ENCODE data around the gene SEMA3B. TPM values are rescaled to one million over a fixed set of nuclear protein-coding genes. Genes with fewer than 3 reads are reported as not detected.
A peak's percentile ranks its signal among the peaks of the same experiment; 100 is the strongest.

The SEMA3B gene
- polyA plus RNA-seq, 1 donor (not counting 4 experiments of a cell fraction or from before 2014, with no cell fraction given): 0.58 TPM

DNA sequence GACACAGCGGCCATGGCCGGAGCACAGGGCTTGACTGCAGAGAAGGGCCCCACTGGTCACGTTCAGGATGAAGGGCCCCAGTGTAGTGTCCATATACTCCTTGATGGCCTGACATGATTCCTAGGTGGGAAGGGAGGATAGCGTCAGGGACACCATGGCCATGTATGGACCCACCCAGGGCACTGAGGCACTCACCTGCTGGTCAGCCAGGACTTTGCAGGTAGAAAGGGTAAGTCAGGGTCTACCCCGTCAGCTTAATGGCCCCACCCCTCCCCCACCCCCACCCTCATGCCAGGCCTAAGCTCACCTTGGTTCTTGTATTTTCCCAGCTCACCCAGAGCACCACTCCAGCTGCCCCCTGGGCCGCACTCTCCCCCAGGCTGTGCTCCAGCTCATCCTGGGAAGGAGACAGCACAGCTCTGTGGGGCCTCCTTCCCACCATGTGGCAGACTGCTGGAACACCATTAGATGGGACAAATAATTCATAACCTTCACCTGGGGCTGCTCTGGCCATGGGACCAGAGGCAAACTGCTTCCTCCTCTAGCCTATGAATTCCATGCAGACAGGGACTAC is 31.8 kb downstream of the SEMA3B start:
- Histone ChIP-seq H3K27me3 (ENCODE audit: control insufficient read depth, extremely low read depth, insufficient read depth, low read length) (no peaks in the 10 kb centered on the region), H3K4me2 (ENCODE audit: control insufficient read depth, extremely low read depth, insufficient read depth, low read depth, low read length) (peak overlapping the region; percentile 79), H3K4me1 (ENCODE audit: control insufficient read depth, extremely low read depth, insufficient read depth, low read length) (peaks cover 39% of the 10 kb centered on the region), H3K27ac (ENCODE audit: control insufficient read depth, insufficient read depth, low read length) (peak overlapping the region; percentile 97), H3K9ac (ENCODE audit: control insufficient read depth, extremely low read depth, insufficient read depth, low read length) (peak overlapping the region; percentile 76), H3K9me3 (ENCODE audit: control insufficient read depth, low read depth, low read length) (no peaks in the 10 kb centered on the region), H3K79me2 (ENCODE audit: control insufficient read depth, insufficient read depth, low read length) (peaks cover 9% of the 10 kb centered on the region), H4K20me1 (ENCODE audit: control insufficient read depth, extremely low read depth, insufficient read depth, low read length) (no peaks in the 10 kb centered on the region), H2AFZ (ENCODE audit: control insufficient read depth, low read length) (no peak overlapping the region), H3K4me3 (ENCODE audit: control insufficient read depth in 2 of 3, extremely low read depth in 1 of 3, insufficient read depth in 2 of 3, low read depth in 1 of 3, low read length in 3 of 3) (peak overlapping the region in 2 of 3 experiments; percentile 48 to 67), H3K36me3 (ENCODE audit: control insufficient read depth in 2 of 2, extremely low read depth in 1 of 2, insufficient read depth in 2 of 2, low read length in 2 of 2) (peaks cover 0 to 4% of the 10 kb centered on the region in 2 experiments), H3K9me1 (ENCODE audit: control insufficient read depth, extremely low read depth, insufficient read depth, low read length) (peaks cover 5% of the 10 kb centered on the region)
- FAIRE-seq (no peak), DNase-seq (ENCODE audit: low read depth, low spot score) (no peak)
- dilution Hi-C loops (cut with MboI; ENCODE audit: extremely low pct_ligation_motif_present, low sequenced_read_pairs): no loop called here
- TF ChIP-seq, protein P1, sequence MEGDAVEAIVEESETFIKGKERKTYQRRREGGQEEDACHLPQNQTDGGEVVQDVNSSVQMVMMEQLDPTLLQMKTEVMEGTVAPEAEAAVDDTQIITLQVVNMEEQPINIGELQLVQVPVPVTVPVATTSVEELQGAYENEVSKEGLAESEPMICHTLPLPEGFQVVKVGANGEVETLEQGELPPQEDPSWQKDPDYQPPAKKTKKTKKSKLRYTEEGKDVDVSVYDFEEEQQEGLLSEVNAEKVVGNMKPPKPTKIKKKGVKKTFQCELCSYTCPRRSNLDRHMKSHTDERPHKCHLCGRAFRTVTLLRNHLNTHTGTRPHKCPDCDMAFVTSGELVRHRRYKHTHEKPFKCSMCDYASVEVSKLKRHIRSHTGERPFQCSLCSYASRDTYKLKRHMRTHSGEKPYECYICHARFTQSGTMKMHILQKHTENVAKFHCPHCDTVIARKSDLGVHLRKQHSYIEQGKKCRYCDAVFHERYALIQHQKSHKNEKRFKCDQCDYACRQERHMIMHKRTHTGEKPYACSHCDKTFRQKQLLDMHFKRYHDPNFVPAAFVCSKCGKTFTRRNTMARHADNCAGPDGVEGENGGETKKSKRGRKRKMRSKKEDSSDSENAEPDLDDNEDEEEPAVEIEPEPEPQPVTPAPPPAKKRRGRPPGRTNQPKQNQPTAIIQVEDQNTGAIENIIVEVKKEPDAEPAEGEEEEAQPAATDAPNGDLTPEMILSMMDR (optimal IDR thresholded peaks at IDR 0.05 in 1 of 3, IDR thresholded peaks at IDR 0.05 in 1 of 3, conservative IDR thresholded peaks at IDR 0.05 in 1 of 3; ENCODE audit: extremely low read depth in 1 of 3, insufficient read depth in 2 of 3, low read length in 3 of 3): no peak
- TF ChIP-seq EZH2 (IDR thresholded peaks at IDR 0.05; ENCODE audit: low read length): no peak

DNA sequence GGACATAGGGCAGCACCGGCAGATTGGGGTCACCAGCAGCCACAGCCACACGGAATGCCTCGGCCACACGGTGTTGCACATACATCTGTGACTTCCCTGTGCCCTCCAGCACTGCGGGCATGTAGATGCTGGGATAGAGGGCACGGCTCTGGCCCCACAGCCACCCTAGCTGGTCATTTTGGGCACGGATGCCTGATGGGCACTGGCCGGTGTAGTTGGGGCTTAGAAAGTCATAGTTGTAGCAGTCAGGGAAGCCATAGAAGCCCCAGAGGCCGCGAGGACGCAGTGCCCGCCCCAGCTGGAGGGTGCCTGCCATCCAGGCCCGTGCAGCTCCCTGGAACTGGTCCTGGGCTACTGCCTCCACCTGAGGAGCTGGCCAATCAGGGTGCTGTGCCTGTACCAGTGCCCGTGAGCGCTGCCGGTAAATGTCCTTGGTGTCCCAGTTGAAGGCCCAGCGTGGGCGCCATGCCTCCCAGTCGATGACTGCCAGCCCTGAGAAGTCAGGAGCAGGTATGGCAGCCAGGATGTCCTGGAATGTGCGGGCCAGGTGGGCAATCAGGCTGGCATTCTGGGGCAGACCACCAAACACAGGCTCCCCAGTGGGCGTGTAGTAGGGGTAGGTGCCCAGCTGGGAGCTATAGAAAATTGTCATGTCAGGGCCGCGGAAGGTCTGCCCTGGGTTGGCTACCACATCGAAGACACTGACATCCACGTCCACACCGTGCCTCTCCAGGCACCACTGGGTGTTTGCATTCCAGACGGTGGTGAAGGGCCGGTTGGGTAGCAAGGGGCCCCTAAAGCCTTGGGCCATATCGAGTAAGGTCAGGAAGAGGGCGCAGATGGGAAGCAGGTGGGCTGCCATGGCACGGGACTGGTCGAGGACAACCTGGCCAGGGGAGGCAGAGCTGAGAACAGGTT is 33.4 kb downstream of the SEMA3B start:
- H3K27me3 ChIP-seq (ENCODE audit: control insufficient read depth, extremely low read depth, insufficient read depth, low read length): no peaks in the 10 kb centered on the region
- no peak for DNase-seq (ENCODE audit: low read depth, low spot score)
- TF ChIP-seq EZH2 (IDR thresholded peaks at IDR 0.05; ENCODE audit: low read length): no peak
- TF ChIP-seq, protein P1 (optimal IDR thresholded peaks at IDR 0.05 in 1 of 3, IDR thresholded peaks at IDR 0.05 in 1 of 3, conservative IDR thresholded peaks at IDR 0.05 in 1 of 3; ENCODE audit: extremely low read depth in 1 of 3, insufficient read depth in 2 of 3, low read length in 3 of 3): no peak
- no peak for FAIRE-seq
- peak overlapping the region; percentile 37 for H3K4me2 ChIP-seq (ENCODE audit: control insufficient read depth, extremely low read depth, insufficient read depth, low read depth, low read length)
- H3K4me1 ChIP-seq (ENCODE audit: control insufficient read depth, extremely low read depth, insufficient read depth, low read length): peaks cover 39% of the 10 kb centered on the region
- no peaks in the 10 kb centered on the region for H4K20me1 ChIP-seq (ENCODE audit: control insufficient read depth, extremely low read depth, insufficient read depth, low read length)
- dilution Hi-C loops (cut with MboI; ENCODE audit: extremely low pct_ligation_motif_present, low sequenced_read_pairs): no loop called here
- no peak overlapping the region for H3K4me3 ChIP-seq (ENCODE audit: control insufficient read depth in 2 of 3, extremely low read depth in 1 of 3, insufficient read depth in 2 of 3, low read depth in 1 of 3, low read length in 3 of 3)
- peaks cover 5% of the 10 kb centered on the region for H3K9me1 ChIP-seq (ENCODE audit: control insufficient read depth, extremely low read depth, insufficient read depth, low read length)
- no peak overlapping the region for H2AFZ ChIP-seq (ENCODE audit: control insufficient read depth, low read length)
- no peak overlapping the region for H3K9ac ChIP-seq (ENCODE audit: control insufficient read depth, extremely low read depth, insufficient read depth, low read length)
- H3K36me3 ChIP-seq (ENCODE audit: control insufficient read depth in 2 of 2, extremely low read depth in 1 of 2, insufficient read depth in 2 of 2, low read length in 2 of 2): no peaks in the 10 kb centered on the region
- peaks cover 9% of the 10 kb centered on the region for H3K79me2 ChIP-seq (ENCODE audit: control insufficient read depth, insufficient read depth, low read length)
- no peaks in the 10 kb centered on the region for H3K9me3 ChIP-seq (ENCODE audit: control insufficient read depth, low read depth, low read length)
- peak overlapping the region; percentile 60 for H3K27ac ChIP-seq (ENCODE audit: control insufficient read depth, insufficient read depth, low read length)

All from keratinocyte (primary cell).